NCI-H2196 (cell line): ENCODE results near the gene PRIMPOL.
"Not testable (repeated sequence)": the region's sequence is repeated elsewhere in the genome, so short reads cannot be mapped to it uniquely, and the experiment has no call there.

Experiments
- DNase-seq: peaks from one replicate; lab custom pipeline; 2025; ENCODE audit not compliant: unreplicated experiment; lab: John Stamatoyannopoulos, UW

The PRIMPOL gene, protein sequence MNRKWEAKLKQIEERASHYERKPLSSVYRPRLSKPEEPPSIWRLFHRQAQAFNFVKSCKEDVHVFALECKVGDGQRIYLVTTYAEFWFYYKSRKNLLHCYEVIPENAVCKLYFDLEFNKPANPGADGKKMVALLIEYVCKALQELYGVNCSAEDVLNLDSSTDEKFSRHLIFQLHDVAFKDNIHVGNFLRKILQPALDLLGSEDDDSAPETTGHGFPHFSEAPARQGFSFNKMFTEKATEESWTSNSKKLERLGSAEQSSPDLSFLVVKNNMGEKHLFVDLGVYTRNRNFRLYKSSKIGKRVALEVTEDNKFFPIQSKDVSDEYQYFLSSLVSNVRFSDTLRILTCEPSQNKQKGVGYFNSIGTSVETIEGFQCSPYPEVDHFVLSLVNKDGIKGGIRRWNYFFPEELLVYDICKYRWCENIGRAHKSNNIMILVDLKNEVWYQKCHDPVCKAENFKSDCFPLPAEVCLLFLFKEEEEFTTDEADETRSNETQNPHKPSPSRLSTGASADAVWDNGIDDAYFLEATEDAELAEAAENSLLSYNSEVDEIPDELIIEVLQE

DNA sequence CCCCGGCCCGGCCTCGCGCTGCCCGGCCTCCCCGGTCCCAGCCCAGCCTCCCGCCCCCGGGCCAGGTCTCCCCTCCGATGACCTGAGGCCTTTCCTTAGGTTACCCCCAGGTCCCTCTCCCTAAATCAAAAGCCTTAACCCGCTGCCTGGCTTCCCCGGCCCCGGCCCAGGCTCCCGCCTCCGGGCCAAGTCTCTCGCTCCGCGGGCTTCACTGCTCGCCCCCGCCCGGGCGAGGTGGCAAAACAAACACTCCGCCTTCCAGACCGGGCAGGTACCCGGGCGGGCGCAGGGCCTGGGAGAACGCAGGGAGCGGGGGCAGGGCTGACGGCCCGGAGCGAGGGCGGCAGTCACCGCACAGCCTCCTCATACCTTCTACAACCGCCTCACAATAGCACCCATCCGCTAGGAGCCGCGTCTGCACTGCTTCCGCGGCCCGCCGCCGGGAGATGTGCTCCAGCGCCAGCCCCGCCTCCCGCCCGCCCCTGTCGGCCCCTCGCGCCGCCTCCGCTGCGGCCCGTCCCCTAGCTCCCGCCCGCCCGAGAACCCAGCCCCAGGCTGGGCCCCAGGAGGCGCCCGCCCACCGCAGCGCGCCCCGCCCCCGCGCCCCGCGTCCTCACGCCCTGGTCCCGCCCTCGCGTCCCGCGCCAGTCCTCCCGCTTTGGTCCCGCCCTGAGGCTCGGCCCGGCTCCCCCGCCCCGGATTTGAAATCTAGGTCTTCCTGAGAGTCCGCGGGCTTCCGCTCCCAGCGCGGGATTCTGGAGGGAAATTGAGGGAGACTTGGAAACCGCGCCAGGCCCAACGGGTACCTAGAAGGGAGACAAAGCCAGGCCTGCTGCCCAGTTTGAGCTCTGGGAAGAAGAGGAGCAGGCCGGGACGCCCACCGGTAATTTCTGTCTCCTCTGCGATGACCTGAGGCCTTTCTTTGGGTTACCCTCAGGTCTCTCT, at the start of gene PRIMPOL, which contains the start of gene CASP3:
TSS of gene PRIMPOL (plus strand) at position 713 of the 945 bp plus-strand sequence. CDS start 7,403 bp downstream, outside the sequence.
TSS of gene CASP3 (minus strand) at position 422 of the 945 bp plus-strand sequence. CDS start 10,994 bp downstream, outside the sequence.
- DNase-seq, result peak; percentile 83

DNA sequence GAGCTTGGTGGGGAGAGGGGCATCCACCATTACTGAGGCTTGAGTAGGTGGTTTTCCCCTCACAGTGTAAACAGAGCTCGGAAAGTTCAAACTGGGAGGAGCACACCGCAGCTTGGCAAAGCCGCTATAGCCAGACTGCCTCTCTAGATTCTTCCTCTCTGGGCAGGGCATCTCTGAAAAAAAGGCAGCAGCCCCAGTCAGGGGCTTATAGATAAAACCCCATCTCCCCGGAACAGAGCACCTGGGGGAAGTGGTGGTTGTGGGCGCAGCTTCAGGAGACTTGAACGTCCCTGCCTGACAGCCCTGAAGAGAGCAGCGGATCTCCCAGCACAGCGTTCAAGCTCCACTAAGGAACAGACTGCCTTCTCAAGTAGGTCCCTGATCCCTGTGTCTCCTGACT, 48.6 kb upstream of the PRIMPOL start:
- not testable (repeated sequence) for DNase-seq

DNA sequence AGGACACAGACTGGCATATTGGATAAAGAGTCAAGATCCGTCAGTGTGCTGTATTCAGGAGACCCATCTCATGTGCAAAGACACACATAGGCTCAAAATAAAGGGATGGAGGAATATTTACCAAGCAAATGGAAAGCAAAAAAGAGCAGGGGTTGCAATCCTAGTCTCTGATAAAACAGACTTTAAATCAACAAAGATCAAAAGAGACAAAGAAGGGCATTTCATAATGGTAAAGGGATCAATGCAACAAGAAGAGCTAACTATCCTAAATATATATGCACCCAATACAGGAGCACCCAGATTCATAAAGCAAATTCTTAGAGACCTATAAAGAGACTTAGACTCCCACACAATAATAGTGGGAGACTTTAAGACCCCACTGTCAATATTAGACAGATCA, 46.7 kb upstream of the PRIMPOL start:
- DNase-seq, result not testable (repeated sequence)

DNA sequence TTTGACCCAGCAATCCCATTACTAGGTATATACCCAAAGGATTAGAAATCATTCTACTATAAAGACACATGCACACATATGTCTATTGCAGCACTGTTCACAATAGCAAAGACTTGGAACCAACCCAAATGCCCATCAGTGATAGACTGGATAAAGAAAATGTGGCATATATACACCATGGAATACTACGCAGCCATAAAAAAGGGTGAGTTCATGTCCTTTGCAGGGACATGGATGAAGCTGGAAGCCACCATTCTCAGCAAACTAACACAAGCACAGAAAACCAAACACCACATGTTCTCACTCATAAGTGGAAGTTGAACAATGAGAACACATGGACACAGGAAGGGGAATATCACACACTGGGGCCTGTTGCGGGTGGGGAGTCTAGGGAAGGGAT, 42.1 kb upstream of the PRIMPOL start:
- DNase-seq, result not testable (repeated sequence)

DNA sequence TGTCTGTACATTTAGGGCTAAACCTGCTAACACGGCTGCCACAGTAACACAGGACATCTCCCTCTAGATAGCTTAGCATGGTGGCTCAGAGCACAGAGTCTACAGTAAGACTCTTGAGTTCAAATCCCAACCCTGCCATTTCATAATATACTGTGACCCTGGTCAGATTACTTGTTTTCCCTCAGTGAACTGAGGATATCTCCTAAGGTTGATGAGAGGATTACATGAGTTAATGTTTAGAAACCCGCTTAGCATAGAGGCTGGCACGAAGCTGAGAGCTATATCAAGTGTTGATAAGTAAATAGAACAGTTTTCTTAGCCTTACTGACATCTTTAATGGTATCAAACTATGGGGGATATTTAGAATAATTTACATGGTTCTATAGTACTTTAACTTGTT, 37.5 kb upstream of the PRIMPOL start:
- DNase-seq, result no peak

DNA sequence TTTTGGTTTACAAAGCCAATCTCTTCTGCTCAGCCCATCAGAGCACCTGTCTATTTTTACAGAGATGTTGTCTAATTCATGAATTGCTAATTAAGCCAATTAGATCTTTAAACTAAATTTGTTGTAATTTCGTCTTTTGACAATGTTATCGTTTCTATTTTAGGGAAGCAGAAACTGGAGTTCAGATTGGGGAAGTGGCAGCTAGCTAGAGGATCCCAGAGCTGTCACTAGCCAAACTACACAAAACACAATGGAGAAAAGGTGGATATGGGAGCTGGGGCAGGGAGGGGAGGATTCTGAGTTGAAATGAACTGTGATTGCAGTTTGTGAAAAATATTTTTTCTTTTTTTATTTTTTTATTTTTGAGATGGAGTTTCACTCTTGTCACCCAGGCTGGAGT, 36.1 kb upstream of the PRIMPOL start:
- DNase-seq, result no peak

DNA sequence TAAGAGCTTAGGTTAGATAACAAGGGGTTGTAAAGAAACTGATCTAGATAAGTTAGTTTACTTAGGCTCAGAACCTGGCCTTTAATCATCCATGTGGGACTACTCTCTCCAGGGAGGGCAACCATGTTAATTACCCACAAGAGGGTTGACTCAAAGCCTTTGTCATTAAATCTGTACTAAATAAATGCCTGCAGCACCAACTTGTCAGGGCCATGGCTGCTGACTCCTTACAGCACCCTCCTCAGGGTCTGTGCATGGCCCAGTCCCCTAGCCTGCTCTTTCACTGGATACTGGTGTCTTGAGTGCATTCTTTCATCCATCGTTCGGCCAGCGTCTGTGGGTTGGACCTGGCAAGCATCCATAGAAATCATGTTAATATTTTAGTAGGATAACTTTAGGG, 35.0 kb upstream of the PRIMPOL start:
- no peak for DNase-seq

DNA sequence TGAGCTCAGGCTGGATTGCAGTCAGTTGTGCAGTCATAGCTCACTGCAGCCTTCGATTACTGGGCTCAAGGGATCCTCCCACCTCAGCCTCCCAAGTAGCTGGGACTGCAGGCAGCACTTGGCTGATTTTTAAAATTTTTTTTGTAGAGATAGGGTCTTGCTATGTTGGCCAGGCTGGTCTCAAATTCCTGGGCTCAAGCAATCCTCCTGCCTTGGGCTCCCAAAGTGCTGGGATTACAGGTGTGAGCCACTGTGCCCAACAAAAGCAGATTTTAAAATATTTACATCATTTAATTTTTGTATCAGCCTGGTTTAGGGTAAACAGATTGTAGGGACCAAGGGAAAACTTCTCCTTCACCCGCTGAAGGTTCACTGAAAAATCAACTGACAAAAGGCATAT, 33.4 kb upstream of the PRIMPOL start:
- DNase-seq, result not testable (repeated sequence)

DNA sequence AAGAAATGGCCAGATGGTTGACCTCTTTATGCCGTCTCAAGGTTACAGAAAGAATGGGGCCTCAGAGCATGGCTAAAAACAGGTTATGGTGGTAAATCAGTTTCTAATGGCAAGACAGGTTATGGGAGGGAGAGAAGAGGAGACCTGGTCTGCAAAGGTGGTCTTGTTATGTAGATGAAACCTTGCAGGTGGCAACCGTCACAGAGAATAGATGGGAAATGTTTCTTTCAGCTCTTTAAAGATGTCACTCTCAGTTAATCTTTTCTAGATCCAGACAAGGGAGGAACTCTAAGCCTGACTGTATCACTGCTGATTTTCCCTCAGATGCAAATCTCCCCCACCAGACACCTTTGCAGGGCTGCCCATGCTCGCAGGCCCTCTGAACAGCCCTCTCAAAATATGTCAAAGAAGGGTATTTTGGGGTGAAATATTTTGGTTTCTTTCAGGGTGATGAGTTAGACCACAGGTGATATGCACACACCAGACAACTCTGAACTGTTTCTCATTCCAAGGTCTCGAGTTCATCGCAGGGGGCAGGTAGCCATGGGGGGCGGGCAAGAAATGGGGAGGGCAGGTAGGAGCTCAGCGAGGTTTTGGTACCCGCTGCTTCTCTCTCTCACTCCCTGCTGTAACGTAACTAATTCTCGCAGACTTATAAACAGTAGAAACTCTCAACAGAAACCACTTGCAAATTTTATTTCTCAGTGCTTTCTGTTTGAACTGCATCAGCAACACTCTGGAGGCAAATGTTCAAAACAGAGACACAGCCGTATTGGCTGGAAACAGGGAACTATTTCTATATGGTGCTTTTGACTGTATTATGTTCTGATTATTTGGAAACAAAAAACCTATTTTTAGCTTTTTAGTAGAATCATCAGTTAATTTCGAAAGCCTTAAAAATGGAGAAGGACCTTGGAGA, 32.6 kb upstream of the PRIMPOL start:
- DNase-seq, result no peak

DNA sequence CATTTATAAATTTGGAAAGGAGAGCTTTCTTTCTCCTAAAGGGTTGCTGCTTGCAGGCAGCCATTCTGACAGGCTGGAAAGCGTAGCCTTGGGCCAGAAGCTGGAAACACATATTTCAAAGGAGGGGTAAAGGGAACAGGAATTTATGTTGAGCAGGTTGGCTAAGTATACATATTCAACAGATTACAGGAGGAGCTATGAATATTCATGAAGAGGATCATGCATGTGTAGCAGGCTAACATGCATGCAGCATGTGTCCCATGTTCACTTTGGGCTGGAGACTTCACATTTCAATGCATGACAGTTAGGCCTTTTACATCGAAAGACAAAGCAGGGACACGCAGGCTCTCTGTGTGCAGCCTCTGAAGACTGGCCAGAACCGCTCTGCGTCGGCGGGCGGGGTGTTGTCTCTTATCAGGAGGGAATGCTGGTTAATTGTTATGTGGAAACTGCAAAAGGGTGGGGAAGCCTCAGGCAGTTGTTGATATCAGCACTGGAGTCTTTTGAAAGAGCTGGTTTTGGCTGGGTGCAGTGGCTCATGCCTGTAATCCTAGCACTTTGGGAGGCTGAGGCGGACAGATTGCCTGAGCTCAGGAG, 31.8 kb upstream of the PRIMPOL start:
- no peak for DNase-seq

DNA sequence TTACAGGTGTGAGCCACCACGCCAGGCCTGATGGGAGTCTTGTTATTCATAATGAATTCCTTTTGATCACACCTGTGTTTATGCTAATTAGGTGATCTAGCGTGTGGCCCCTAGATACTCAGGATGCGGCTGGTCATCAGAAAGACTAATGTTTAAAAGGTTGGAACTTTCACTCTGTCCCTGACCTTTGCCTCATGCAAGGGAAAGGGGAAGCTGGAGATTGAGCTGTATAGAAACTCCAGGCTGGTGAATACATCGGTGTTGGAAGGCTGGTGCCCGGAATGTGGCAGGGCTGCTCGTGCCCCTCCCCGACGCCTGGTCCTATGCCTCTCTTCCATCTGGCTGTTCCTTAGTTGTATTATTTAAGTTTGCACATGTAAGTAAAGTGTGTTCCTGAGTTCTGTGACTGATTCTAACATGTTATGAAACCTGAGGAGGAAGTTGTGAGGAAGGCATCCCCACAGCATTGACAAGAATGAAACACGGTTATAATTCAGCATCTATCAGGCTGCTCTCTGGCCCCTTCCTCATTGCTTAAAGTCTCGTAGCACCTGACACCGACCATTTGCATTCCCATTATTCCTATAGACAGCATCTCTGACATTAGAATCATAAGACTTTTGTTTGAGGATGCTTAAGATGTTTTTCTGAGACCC, 29.2 kb upstream of the PRIMPOL start:
- DNase-seq, result no peak

DNA sequence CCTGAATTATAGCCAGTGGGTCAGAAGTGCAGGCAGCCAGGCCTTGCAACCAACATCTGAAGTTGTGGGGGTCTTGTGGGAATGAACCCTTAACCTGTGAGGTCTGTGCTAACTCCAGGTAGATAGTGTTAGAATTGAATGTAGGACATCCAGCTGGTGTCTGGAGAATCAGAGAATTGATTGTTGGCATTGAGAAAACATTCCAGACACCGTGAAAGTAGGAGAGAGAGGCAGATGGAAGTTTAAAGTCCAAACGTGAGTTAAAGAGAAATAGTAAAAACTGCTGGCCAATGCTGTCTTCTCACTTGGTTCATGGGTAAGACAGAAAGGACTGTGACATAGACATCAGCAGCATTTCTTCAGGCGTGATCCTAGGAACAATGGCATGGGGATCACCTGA, 28.0 kb upstream of the PRIMPOL start:
- DNase-seq, result no peak

DNA sequence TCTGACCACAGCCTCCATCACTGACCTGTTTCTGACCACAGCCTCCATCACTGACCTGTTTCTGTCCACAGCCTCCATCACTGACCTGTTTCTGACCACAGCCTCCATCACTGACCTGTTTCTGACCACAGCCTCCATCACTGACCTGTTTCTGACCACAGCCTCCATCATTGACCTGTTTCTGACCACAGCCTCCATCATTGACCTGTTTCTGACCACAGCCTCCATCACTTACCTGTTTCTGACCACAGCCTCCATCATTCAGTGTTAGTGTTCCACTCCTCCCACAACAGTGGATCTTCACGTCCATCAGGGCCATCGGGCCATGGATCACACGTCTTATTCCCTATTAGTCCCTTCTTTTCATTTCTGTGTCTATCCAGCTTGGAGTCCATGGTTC, 25.0 kb upstream of the PRIMPOL start:
- not testable (repeated sequence) for DNase-seq

DNA sequence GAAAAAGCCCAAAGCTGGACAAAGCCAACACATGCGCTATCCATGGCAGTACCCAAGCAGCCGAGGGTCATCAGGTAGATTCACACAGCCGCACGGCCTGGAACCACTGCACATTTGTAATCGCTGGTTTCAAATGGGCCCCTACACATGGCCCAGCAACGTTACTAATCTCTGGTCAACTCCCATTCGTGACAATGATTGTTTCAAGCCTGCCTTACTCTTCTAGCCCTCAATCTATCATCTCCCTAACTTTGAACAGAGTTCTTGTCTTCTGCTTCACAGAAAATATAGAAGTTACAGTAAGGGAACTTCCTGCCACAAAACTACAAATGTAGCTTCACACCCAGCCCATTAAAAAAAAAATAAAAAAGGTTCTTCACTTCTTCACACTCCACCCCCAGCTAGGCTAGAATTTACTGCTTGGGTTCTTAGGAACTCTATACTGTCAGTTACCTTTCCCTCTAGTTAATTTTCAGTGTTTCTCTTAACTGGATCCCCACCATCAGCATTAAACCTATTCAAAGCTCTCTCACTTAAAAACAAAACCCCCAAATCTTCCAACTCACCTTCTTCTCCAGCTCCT, 24.5 kb upstream of the PRIMPOL start:
- no peak for DNase-seq

DNA sequence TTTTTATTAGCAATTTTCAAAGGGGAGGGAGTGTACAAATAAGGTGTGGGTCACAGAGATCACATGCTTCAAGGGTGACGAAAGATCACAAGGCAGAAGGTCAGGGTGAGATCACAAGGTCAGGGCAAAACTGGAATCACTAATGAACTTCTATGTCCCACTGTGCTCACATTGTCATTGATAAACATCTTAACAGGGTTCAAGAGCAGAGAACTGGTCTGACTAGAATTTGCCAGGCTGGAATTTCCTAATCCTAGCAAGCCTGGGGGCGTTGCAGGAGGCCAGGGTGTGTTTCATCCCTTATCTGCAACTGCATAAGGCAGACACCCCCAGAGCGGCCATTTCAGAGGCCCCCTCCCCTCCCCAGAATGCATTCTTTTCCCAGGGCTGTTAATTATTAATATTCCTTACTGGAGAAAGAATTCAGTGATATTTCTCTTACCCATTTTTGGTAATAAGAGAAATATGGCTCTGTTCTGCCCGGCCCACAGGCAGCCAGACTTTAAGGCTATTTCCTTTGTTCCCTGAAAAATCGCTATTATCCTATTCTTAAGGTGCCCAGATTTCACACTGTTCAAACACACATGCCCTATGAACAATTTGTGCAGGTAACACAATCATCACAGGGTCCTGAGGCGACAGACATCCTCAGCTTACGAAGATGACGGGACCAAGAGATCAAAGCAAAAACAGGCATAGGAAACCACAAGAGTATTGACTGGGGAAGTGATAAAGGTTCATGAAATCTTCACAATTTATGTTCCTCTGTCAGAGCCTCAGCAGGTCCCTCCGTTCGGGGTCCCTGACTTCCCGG, 23.5 kb upstream of the PRIMPOL start:
- not testable (repeated sequence) for DNase-seq

DNA sequence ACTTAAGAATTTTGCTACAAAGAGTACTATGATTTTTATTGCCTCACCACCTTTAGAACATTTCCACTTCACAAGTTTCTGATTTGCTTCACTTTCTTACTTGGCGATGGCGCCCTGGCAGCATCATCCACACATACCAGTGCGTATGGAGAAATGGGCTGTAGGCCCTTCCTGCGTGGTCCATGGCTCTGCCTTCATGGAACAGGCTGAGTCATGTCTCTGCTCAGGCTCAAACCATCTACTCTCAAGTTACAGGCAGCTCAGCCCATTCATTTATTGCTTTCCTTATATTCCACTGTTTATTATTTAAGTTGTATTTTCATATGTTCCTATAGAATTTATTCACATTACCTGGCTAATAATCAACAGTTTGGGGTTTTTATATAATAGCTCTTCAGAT, 21.4 kb upstream of the PRIMPOL start:
- DNase-seq, result no peak

DNA sequence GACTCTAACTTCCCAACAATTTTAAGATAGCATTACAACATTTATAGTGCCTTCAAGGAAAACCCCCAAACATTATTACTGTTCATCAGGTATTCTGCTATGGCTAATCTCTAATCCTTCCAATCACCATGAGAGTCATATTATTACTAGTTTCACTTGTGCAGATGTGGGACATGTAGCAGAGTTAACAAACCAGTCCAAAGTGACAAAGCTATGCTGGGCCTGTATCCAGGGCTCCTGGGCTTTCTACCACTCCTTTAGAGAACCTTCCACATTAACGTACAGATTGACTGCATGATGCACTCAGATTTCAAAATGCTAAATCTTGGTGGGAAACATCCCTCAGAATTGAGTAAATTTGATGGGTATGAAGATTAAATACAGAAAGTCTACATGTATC, 16.7 kb upstream of the PRIMPOL start:
- DNase-seq, result no peak

DNA sequence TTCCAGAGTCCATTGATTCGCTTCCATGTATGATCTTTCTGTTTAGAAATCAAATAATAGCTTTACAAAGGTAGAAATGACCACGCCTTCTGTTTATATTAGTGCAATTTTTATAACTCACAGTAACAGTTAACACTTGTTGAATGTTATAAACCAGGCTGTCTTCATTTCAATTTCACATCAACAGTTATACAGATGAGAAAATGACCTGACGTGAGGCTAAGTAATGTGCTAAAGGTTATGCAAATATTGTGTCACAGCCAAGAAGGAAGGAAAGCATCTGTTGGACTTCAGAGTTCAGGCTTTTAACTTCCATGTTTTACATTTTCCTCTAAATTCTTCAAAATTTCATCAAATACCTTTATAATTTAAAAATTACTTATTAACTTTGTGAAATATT, 14.2 kb upstream of the PRIMPOL start:
- no peak for DNase-seq
